ENCODE measurements around the gene POLR3A. TPM values are rescaled to one million over a fixed set of nuclear protein-coding genes. Genes with fewer than 3 reads are reported as not detected.

The POLR3A gene
- total RNA-seq: 16.1 and 17.5 TPM in 2 replicates

DNA sequence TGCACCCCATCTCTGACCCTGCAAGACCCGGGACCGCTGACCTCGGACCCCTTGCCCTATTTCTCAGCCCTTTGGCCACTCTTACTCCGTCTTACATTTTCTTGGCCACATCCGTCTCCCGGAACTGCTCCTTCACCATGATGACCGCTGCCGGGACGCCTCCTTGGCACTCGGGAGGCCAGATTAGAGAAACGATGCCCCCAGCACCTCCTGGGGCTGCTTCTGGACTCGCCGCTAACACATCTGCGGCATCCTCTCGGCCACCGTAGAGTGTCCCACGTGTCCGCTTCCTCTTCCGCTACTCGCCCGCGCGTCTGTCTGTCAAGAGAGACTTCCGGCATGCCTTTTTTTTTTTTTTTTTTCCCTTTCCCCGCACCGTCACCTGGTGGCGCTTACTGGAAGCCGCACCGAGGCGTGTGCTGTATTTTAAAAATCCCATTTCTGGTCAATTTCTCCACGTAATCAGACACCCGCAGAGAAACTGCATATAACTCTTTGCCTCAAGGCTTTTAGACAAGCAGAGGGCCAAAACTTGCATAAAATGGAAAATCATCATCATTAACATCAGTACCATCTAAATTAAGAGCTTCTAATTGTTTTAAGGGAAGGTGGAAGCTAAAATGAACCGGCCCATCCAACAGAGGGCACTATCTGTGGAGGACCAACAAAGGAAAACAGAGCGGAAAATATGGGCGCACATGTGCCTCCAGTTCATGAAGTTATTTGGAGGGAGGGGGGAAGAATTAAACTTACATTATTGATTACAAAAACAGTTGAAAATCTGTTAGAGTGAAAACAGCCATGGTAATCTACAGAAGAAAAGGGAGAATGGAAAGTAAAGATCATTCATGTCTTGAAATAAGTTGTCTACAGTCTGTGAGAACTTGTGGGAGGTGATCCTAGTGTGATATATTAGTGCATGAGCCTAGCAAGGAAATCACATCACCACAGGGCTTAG, at the start of gene POLR3A:
Gene POLR3A, minus strand, starts transcription at position 247 of the 958 bp plus-strand sequence. Its CDS starts 108 bp downstream, at position 139.

GRCh38 chr10:78033637-78034470, 4.5 kb upstream of the POLR3A start, which contains the start of gene RPS24:
Gene RPS24 (plus strand): TSS chr10:78033863. CDS start chr10:78033902, 39 bp downstream.

GRCh38 chr10:77926566-77927401, 102.5 kb downstream of the POLR3A start, which contains the start of gene DLG5:
Gene DLG5 (minus strand): TSS chr10:77926755. CDS start chr10:77926520, 235 bp downstream.

Other genes starting within 250 kb of the POLR3A start
- gene DLG5, start 102.8 kb downstream of the POLR3A start, total RNA-seq: 19.8 and 33.9 TPM in 2 replicates
- gene RPS24, start 4.3 kb upstream of the POLR3A start, total RNA-seq: 2,654 and 3,479 TPM in 2 replicates